ENCODE measurements around the gene UBE2I.

Gene UBE2I

DNA sequence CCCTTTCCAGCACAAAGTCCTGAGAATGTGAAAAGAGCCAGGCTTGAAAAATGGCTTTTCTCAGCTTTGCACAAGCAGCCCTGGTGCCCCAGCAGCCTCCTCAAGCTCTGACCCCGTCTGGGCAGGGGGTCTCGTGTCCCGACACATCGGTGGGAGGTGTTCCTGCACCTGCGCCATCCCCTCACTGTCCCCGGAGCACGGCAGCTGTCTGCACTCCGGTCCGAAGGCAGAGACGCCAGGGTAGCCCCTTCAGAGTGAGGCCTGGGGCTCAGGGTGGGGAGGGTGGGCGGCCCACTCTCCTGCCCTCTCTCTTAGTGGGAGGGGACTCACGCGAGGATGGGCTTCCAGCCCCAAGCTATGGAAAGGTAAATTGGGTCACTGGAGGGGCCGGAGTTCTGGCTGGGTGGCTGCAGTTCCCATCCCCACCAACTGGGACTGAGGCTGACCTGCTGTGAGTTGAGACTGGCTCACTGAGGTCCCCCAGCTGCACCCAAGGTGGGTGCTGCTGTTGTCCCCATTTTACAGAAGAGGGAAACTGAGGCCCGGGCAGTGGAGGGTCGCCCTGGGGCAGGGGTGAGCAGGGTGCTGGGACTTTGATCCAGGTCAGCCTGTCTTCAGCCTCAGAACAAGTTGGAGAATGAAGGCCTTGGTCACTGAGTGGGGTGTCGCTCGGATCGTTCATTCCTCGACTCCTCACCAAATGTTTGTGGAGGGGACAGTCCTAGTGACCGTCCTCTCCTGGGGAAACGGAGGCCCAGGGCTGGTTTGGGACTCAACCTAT lies 21.7 kb downstream of the UBE2I start:
- DNase-seq (ENCODE audit: low read depth): no peak

DNA sequence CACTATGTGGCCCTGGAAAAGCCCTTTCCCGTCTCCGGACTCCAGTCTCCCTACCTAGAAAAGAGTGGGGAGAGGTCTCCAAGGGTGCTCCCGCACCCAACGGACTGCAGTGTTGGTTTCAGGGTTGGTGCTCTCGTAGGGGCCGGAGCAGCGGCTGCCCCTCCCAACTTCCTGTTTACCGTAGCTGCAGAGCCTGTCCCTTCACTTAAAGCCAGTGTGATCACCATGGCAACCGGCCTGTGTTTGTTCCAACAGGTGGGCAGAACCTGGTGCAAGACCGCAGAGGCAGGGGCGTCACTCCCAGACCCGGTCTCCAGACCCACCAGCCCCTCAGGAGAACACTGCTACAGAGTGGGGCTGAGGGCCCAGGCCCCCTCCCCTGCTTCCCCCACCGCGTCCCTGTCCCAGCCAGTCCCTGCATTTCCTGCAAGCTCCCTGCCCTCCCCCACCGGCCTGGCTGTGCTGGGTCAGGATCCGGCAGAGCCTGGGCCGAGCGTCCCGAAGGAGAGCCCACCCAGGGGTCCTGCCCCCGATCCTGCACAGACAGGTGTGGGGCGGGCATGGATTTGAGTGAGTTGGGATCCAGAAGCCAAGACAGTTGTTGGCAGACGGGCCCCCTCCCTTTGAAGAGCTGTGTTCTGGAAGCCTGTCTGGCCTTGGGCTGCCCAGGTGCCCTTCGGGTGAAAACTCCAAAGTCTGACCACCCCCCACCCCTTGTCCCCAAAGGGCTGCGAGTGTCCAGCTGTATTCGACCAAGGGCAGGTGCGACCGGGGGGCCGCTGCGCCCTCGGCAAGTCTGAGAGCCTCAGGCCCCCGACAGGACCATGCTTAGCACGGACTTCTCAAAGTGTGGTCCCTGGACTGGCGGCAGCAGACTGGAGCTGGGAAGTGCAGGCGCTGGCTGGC lies 22.5 kb downstream of the UBE2I start:
- no peak for DNase-seq (ENCODE audit: low read depth)

DNA sequence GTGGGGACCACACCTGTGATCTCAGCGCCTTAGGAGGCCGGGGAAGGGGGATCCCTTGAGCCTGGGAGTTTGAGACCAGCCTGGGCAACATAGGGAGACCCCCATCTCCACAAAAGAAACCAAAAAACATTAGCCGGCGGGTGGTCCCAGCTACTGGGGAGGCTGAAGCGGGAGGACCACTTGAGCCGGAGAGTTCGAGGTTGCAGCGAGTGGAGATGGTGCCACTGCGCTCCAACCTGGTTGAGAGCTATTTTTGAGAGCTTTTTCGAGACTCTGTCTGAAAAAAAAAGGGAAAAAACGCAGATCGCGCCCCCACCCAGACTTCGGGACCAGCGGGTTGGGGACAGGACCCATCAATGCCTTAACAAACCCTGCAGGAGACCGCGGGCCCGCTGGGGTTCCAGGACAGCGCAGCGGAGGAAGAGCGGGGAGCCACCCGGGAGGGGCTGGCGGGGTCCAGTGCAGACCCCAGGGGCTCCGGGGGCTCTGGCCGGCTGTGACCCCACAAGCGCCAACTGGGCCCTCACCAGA lies 23.2 kb downstream of the UBE2I start:
- no peak for DNase-seq (ENCODE audit: low read depth)

DNA sequence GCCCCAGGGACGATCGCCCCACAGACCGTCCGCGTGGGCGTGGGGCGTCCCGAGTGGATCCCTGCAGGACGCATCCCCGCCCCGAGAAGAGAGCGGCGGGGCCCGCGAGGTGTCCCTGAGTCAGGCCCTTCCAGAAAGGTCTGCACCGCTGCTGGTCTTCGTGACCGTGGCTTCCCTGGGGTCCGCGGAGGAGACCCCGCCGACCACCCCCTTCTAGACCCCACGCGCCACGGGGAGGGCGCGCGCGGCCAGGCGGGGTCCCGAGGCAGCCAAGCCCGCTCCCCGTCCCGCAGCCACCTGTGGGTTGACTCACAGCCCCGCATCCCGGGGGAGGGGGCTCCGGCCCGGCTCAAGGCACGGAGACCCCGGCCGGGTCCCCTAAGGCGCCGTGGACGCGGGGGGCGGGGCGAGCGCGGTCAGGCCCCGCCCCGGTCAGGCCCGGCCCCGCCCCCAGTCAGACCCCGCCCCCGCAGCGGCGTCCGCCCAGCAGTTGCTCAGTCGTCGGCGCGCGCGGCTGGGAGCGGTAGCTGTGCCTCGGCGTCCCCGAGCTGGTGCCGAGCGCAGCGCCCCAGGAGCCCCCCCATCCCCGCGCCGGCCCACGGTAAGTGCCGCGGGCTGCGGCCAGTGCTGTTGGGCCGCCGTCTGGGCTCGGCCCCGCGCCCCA lies 23.8 kb downstream of the UBE2I start, which contains the start of gene BAIAP3:
Gene BAIAP3, plus strand, starts transcription at position 497 of the 664 bp plus-strand sequence. CDS start 4,905 bp downstream, outside the sequence.
- no peak for DNase-seq (ENCODE audit: low read depth)

DNA sequence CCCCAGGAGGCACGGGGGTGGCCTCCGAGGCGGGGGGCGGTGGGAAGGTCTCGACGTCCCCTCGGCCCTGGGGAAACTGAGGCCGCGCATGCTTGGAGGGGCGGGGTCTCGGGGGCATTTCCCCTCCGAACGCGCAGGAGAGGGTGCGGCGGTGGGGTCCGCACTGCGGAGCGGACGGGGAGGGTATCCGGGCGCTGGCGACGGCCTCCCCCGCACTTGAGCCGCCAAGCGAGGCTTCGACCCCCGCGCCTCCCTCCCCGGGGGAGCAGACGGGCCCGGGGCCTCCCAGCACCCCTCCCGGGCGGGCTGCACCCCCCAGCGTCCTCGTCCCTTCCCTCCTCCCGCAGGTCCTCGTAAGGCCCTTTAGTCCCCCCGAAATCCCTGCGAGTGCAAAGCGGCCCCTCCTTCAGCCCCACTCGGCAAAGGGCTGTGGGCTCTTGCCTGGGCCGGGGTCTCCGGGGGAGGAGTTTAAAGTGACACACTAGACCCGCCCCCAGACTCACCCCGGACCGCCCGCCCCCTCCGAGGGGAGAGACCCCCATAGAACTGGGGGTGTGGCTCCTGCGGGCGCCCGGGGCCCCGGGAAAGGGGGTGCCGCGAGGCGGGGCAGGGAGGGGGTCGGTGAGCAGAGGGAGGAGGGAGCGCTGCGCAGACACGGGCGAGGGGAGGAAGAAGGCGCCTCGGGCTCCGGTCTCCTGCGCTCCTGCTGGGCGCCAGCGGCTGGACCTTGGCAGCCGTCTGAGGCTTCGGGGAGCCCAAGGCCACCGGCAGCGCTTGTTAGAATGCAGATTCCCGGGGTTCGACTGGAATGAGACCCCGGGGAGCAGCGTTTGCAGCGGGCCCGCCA lies 24.6 kb downstream of the UBE2I start:
- no peak for DNase-seq (ENCODE audit: low read depth)

DNA sequence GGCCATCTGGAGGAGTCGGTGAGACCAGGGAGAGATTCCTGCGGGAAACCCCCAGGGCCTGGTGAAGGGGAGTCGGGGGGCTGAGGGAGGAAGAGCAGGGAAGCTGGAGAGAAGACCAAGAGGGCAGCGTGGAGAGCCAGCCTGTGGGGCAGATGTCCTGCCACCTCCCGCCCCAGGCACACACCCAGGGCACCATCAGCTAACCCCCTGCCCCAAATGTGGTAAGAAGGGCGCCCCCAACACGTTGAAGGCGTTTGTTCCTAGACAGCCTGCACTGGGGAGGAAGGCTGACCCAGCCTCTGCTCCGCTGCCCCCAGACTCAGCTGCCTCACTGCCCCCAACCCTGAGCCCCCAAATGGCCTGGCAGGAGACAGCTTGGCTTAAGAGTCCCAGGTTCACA lies 25.3 kb downstream of the UBE2I start:
- no peak for DNase-seq (ENCODE audit: low read depth)

DNA sequence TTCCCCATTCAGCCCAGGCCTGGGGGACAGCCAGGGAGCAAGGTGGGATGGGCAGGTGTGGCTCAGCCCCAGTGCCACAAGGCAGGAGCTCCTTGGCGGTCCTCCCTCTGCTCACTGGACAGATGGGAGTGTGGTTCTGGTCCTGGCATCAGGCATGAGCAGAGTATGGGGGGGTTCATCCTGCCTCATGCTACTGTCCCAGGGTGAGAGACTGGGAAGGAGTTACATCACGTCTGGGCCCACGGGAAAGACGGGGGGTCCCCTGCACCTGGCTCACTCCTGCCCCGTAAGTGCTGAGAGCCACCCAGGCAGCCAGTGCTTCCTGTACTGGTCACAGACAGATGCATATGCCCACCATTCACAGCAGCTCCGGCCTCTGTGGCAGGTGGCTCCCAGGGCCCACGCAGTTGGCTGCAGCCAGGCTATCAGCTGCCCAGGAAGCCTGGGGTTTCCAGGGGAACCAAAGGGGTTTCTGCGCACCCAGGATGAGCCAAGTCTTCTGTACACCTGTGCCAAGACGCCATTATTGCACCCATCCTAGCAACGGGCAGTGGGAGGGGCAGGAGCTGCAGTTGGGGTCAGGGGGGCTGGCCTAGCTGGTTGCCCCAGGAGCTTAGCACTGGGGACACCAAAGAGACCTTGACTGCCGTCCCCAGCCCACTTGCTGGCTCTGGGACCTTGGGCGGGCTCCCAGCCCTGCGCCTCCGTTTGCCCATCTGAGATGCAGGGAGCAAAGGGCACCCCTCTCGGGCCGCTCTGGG lies 26.0 kb downstream of the UBE2I start:
- no peak for DNase-seq (ENCODE audit: low read depth)

DNA sequence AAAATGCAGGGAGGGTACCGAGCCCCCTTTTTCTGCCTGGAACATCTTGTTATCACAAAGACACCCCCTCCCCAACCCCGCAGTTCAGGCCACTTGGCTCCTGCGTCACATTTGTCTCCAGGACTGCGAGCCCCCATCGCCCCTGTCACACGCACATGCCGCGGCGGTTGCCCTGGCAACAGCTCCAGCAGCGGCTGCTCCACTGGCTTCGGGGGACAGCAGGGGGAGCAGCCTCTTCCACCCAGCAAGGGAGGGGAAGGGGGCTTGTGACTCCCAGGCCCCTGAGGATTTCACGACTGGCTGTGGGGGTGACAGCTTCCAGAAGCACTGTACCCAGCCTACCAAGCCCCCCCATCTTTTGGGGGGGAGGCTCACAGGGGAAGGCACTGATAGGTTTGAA lies 26.6 kb downstream of the UBE2I start:
- DNase-seq (ENCODE audit: low read depth): no peak

DNA sequence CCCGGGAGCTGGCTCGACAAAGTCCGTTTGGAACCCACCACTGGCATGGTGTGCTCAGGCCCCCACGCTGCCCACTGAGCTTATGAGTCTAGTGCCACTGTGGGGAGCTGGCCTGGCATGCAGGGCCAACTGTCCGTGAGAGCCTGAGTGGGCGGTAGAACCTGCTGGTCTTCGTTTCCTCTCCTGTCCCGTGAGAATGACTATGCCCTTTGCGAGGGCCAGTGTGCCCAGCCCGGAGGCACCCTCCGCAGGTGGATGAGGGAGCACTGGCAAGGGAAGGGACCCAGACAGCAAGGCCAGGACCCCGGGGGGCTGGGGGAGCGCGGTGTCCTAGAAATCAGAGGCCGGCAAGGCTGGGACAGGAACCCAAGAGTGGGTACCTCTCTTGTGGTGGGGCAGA lies 27.2 kb downstream of the UBE2I start:
- DNase-seq (ENCODE audit: low read depth): no peak

DNA sequence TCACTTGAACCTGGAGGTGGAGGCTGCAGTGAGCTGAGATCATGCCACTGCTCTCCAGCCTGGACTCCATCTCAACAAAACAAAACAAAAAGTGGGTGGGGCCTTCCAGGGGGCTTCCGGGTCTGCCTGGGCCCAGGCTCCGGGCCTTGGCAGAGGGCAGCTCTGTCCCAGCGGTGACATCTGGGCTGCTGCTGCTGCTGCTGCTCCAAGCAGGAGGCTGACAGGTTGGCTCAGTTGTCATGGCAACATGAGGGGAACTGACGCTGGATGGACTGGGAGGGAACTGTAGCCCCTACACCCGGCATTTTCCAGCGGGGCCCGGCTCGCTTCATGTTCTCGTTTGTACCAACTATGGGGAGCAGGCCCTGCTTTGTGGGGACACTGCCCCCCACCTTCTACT lies 28.1 kb downstream of the UBE2I start:
- DNase-seq (ENCODE audit: low read depth): no peak

DNA sequence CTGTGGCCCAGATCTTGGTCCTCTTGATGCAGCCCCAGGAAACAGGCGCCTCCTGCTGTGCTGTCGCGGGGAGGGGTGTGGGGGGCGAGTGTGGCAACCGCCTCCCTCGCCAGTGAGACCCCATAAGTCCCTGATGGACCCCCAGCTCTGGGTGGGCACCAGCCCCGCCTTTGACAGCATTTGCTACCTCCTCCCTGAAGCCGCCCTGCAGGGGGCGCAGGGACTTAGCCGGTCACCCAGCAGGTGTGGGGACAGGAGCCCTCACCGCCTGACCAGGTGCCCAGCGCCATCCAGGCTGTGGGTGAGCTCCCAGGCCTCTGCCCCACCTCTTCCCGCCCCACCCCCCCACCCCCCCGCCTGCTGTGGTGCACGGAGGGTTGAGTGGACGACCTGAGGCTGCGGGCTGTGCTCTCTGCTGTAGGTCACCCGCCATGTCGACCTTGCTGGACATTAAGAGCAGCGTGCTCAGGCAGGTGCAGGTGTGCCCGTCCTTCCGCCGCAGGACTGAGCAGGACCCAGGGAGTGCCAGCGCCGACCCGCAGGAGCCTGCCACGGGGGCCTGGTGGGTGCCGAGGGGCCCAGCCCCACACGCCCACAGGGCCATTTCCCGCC lies 28.8 kb downstream of the UBE2I start:
- DNase-seq (ENCODE audit: low read depth): no peak

DNA sequence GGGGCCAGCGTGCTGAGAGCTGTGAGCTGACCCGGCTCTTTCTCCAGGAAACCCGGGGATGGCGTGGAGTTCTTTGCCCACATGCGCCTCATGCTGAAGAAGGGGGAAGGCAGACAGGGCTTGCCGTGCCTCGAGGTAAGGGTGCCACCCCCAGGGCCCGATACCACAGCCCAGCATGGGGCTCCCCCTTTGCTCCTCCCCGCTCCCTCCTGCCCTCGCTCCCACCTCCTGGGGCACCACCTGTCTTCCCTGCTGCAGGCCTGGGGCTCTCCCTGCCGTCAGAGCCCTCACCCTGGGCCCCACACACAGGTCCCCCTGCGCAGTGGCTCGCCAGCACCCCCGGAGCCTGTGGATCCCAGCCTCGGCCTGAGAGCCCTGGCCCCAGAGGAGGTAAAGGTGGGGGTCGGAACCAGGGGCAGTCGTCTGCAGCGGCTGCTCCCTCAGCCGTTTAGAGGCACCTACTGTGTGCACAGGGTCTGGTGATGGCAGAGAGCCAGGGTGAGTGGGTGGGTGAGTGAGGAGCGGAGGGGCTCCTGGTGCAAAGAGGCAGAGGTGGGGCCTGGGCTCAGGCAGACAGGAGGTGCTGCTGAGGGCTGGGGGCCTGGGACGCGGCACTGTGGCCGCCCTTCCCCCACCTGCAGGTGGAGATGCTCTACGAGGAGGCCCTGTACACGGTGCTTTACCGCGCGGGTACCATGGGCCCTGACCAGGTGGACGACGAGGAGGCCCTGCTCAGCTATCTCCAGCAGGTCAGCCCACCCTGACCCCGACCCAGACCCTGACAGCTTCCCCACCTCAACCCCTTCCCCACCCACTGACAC lies 29.6 kb downstream of the UBE2I start:
- DNase-seq (ENCODE audit: low read depth): no peak

DNA sequence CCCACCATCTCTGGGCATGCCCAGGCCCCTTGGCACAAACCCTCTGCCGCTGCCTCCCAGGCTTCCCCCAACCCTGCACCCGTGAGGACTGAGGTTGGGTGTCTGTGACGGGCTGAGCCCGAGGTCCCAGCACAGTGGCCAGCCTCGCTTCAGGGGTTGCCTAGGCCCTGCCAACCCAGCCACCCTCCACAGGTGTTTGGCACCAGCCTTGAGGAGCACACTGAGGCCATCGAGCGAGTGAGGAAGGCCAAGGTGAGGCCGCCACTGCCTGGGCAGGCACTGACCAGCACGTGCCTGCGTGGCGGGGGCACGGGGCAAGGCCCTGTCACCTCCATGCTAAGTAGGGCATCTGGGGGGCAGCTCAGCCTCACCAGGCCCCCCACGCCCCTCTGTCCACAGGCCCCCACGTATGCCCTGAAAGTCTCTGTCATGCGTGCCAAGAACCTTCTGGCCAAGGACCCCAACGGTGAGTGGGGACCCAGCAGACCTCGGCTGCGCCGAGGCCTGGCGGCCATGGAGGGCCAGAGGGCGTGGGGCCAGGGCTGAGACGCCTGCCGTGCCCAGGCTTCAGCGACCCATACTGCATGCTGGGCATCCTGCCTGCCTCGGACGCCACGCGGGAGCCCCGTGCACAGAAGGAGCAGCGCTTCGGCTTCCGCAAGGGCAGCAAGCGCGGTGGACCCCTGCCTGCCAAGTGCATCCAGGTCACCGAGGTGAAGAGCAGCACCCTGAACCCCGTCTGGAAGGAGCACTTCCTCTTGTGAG lies 31.5 kb downstream of the UBE2I start:
- DNase-seq (ENCODE audit: low read depth): no peak

DNA sequence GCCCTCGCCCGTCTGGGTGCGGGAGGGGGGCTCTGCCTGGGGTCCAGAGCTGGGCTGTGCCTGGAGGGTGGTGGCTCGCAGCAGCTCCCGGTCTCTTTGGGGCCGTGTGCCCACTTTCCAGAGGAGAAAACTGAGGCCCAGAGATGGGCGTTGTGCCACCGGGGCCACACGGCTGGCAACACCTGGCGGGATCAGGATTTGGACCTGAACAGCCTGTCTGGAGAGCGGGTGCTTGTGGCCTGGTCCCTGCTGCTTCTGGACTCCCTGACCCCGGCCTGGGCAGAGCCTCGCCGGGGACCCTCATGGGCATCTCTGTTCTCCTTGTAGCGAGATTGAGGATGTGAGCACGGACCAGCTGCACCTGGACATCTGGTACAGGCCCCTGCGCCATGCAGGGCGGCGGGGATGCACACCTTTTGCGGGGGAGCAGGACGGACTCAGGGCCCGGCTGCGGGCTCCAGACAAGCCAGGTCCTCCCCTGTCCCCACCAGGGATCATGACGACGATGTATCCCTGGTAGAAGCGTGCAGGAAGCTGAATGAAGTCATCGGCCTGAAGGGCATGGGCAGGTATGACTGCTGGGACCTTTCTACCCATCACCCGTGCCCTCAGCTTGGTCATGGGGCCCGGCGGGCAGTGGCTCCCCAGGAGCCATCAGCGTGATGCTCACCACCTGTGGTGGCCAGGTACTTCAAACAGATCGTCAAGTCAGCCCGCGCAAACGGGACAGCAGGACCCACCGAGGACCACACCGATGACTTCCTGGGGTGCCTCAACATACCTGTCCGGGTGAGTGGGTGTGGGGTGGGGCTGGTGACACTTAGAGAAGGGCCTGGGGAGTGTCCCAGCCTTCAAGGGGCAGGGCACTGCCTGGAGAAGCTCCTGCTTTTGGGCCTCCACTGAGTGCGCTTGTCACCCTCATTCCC lies 32.3 kb downstream of the UBE2I start:
- DNase-seq (ENCODE audit: low read depth): no peak

DNA sequence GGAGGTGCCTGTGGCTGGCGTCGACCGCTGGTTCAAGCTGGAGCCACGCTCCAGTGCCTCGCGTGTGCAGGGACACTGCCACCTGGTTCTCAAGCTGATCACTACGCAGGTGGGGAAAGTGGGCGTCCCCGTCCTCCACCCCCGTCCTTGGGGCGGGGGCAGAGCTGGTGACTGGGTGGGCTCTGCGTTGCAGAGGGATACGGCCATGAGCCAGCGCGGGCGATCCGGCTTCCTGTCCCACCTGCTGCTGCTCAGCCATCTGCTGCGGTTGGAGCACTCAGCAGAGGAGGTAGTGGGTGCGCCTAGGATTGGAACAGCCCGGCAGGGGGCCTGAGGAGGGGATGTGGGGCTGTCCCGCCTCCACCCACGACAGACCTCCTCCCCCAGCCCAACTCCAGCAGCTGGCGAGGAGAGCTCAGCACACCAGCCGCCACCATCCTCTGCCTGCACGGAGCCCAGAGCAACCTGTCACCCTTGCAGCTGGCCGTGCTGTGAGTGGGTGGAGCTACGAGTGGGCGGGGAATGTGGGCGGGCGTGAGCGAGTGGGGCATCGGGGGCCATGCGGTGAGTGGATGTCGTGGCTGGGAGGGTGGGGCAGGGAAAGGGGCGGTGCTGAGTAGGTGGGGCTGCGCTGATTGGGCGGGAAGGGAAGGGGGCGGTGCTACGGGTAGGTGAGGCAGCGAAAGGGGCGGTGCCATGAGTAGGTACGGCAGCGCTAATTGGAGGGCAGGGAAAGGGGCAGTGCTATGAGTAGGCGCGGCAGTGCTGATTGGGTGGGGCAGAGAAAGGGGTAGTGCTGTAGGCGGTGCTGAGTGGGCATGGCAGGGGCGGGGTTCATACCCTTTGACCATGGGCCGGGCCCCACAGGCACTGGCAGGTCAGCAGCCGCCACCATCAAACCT lies 33.3 kb downstream of the UBE2I start:
- DNase-seq (ENCODE audit: low read depth): peak; percentile 83
